DND-41 (cell line): Measurements from ENCODE around the gene CHMP5.

Source experiments
- CTCF ChIP-seq: IDR thresholded peaks from 2 replicates; pipeline ENCODE4 v1.5.1; 2012; ENCODE audit warnings: borderline replicate concordance, low read length, moderate library complexity, mild to moderate bottlenecking; ENCODE audit not compliant: poor library complexity, severe bottlenecking; ENCODE audit errors: extremely low read depth
- EZH2 ChIP-seq: IDR thresholded peaks from 3 replicates; pipeline ENCODE4 v1.6.1; 2012; ENCODE audit warnings: borderline replicate concordance, low read depth, mild to moderate bottlenecking, moderate library complexity, low read length, inconsistent platforms; ENCODE audit not compliant: severe bottlenecking

GRCh38 chr9:33234511-33235467 is 30.1 kb upstream of the CHMP5 start:
- TF ChIP-seq EZH2 (no peak), CTCF (no peak)
